SK-N-SH treated with all-trans-retinoic acid at 6 μM for 48 hours (cell line): ENCODE data around the gene MPZL3.

Experiments used
- ATAC-seq: fragments of 200-7000 bp; cut with Tn5 transposase; 3 replicates; pipeline ENCODE4 v1.9.1; 2020; ENCODE audit warnings: mild to moderate bottlenecking, moderate library complexity
- ARNTL ChIP-seq: fragments of 450-650 bp; formaldehyde crosslinking; IDR thresholded peaks from 2 replicates; pipeline ENCODE4 v1.5.0; 2020; ENCODE audit warnings: low read depth, mild to moderate bottlenecking, moderate library complexity, borderline replicate concordance
- BACH2 ChIP-seq: fragments of 250-450 bp; sonication (Bioruptor Pico); IDR thresholded peaks from 2 replicates; pipeline ENCODE4 v1.9.0; 2021; ENCODE audit warnings: mild to moderate bottlenecking, borderline replicate concordance
- CSDC2 ChIP-seq: fragments of 250-450 bp; sonication (Bioruptor Pico); IDR thresholded peaks from 2 replicates; pipeline ENCODE4 v1.5.0; 2020; ENCODE audit warnings: mild to moderate bottlenecking, moderate library complexity
- CSRNP3 ChIP-seq: fragments of 250-450 bp; sonication (Bioruptor Pico); IDR thresholded peaks from 2 replicates; pipeline ENCODE4 v1.5.1; 2021; ENCODE audit warnings: mild to moderate bottlenecking, moderate library complexity
- ESRRG ChIP-seq: fragments of 250-450 bp; sonication (Bioruptor Pico); IDR thresholded peaks from 2 replicates; pipeline ENCODE4 v1.6.1; 2021; ENCODE audit warnings: mild to moderate bottlenecking
- GLIS3 ChIP-seq: fragments of 250-450 bp; sonication (Bioruptor Pico); IDR thresholded peaks from 2 replicates; pipeline ENCODE4 v1.5.0; 2020; ENCODE audit warnings: mild to moderate bottlenecking, moderate library complexity
- ISL1 ChIP-seq: fragments of 250-450 bp; sonication (Bioruptor Pico); IDR thresholded peaks from 2 replicates; pipeline ENCODE4 v2.1.2; 2022; ENCODE audit warnings: mild to moderate bottlenecking, moderate library complexity
- OSR1 ChIP-seq: fragments of 250-450 bp; sonication (Bioruptor Pico); IDR thresholded peaks from 2 replicates; pipeline ENCODE4 v1.8.0; 2022; ENCODE audit warnings: moderate library complexity, mild to moderate bottlenecking, inconsistent platforms
- POU6F1 ChIP-seq: fragments of 250-450 bp; sonication (Bioruptor Pico); IDR thresholded peaks from 2 replicates; pipeline ENCODE4 v1.8.0; 2021; ENCODE audit warnings: low read depth, mild to moderate bottlenecking, moderate library complexity, borderline replicate concordance
- PPARA ChIP-seq: fragments of 250-450 bp; sonication (Bioruptor Pico); IDR thresholded peaks from 2 replicates; pipeline ENCODE4 v1.5.0; 2020; ENCODE audit warnings: mild to moderate bottlenecking, borderline replicate concordance
- RARB ChIP-seq: fragments of 250-450 bp; sonication (Bioruptor Pico); IDR thresholded peaks from 2 replicates; pipeline ENCODE4 v1.8.0; 2021; ENCODE audit warnings: mild to moderate bottlenecking, moderate library complexity
- SNAI2 ChIP-seq: fragments of 250-450 bp; sonication (Bioruptor Pico); IDR thresholded peaks from 2 replicates; pipeline ENCODE4 v1.5.0; 2020; ENCODE audit warnings: mild to moderate bottlenecking, moderate library complexity
- TCF4 ChIP-seq: fragments of 250-450 bp; sonication (Bioruptor Pico); IDR thresholded peaks from 2 replicates; pipeline ENCODE4 v1.8.0; 2021; ENCODE audit warnings: mild to moderate bottlenecking, moderate library complexity, borderline replicate concordance
- TOX ChIP-seq: fragments of 250-450 bp; sonication (Bioruptor Pico); IDR thresholded peaks from 2 replicates; pipeline ENCODE4 v1.8.0; 2021; ENCODE audit warnings: mild to moderate bottlenecking, moderate library complexity, borderline replicate concordance
- TSHZ2 ChIP-seq: fragments of 250-450 bp; sonication (Bioruptor Pico); IDR thresholded peaks from 2 replicates; pipeline ENCODE4 v1.5.0; 2020; ENCODE audit warnings: mild to moderate bottlenecking, moderate library complexity
- ZC3H10 ChIP-seq: fragments of 250-450 bp; sonication (Bioruptor Pico); IDR thresholded peaks from 2 replicates; pipeline ENCODE4 v1.5.1; 2021; ENCODE audit warnings: mild to moderate bottlenecking, moderate library complexity
- ZFP3 ChIP-seq: fragments of 250-450 bp; sonication (Bioruptor Pico); IDR thresholded peaks from 2 replicates; pipeline ENCODE4 v1.5.0; 2020; ENCODE audit warnings: mild to moderate bottlenecking, moderate library complexity
- ZFP30 ChIP-seq: fragments of 450-650 bp; formaldehyde crosslinking; IDR thresholded peaks from 2 replicates; pipeline ENCODE4 v1.5.0; 2022; ENCODE audit warnings: mild to moderate bottlenecking, moderate library complexity
- ZNF565 ChIP-seq: fragments of 450-650 bp; formaldehyde crosslinking; conservative IDR thresholded peaks from 2 replicates; pipeline ENCODE4 v1.5.0; 2020; ENCODE audit warnings: low read depth, mild to moderate bottlenecking, moderate library complexity
- ZNF70 ChIP-seq: fragments of 450-650 bp; formaldehyde crosslinking; IDR thresholded peaks from 2 replicates; pipeline ENCODE4 v1.5.0; 2020; ENCODE audit warnings: mild to moderate bottlenecking, moderate library complexity
- ZNF8 ChIP-seq: fragments of 450-650 bp; formaldehyde crosslinking; IDR thresholded peaks from 2 replicates; pipeline ENCODE4 v1.5.0; 2020; ENCODE audit warnings: mild to moderate bottlenecking, moderate library complexity
- TF ChIP-seq, protein P1 (sequence below): fragments of 250-450 bp; sonication (Bioruptor Pico); IDR thresholded peaks from 2 replicates; pipeline ENCODE4 v1.8.0; 2020; ENCODE audit warnings: mild to moderate bottlenecking, moderate library complexity, borderline replicate concordance
- TF ChIP-seq, protein P2 (sequence below): fragments of 250-450 bp; sonication (Bioruptor Pico); IDR thresholded peaks from 2 replicates; pipeline ENCODE4 v1.5.1; 2020; ENCODE audit warnings: low read depth, mild to moderate bottlenecking, moderate library complexity

Gene MPZL3

DNA sequence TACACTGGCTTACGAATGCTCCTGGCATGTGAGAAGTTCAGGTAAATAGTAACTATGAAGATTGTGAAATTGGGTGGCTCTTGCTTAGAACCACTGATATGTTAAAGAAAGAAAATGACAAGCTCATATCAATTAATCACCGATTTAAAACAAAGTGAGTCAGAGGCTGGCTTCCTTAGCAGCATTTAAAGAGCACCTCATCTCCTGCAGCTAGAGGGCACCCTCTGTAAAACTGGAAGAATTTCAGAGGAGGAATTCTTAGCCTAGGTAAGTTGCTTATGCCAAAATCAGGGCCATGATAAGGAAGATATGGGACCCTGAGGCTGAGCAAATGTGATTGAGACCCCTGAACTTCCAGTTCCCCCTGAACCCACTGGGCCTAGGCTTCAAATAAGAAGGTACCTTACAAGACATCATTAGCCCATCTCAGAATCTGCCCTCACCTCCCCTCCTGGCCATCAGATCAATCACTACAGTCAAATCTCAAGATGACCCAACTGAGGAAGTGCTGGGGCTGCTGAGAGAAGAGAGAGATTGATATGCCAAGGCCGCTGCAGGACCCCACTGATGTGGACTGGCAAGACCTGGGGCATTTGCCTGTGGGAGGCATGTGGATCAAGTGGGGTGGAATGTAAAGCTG, 43.8 kb upstream of the MPZL3 start:
- no peak for ATAC-seq
- TF ChIP-seq, protein P1, sequence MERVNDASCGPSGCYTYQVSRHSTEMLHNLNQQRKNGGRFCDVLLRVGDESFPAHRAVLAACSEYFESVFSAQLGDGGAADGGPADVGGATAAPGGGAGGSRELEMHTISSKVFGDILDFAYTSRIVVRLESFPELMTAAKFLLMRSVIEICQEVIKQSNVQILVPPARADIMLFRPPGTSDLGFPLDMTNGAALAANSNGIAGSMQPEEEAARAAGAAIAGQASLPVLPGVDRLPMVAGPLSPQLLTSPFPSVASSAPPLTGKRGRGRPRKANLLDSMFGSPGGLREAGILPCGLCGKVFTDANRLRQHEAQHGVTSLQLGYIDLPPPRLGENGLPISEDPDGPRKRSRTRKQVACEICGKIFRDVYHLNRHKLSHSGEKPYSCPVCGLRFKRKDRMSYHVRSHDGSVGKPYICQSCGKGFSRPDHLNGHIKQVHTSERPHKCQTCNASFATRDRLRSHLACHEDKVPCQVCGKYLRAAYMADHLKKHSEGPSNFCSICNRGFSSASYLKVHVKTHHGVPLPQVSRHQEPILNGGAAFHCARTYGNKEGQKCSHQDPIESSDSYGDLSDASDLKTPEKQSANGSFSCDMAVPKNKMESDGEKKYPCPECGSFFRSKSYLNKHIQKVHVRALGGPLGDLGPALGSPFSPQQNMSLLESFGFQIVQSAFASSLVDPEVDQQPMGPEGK (CRISPR knock-in tag) = no peak
- TF ChIP-seq CSRNP3 = no peak
- TF ChIP-seq GLIS3 (CRISPR knock-in tag) = no peak
- no peak for TF ChIP-seq ZC3H10 (CRISPR knock-in tag)
- TF ChIP-seq SNAI2 (CRISPR knock-in tag) = no peak
- TF ChIP-seq ZNF565 = no peak
- no peak for TF ChIP-seq OSR1
- TF ChIP-seq, protein P2, sequence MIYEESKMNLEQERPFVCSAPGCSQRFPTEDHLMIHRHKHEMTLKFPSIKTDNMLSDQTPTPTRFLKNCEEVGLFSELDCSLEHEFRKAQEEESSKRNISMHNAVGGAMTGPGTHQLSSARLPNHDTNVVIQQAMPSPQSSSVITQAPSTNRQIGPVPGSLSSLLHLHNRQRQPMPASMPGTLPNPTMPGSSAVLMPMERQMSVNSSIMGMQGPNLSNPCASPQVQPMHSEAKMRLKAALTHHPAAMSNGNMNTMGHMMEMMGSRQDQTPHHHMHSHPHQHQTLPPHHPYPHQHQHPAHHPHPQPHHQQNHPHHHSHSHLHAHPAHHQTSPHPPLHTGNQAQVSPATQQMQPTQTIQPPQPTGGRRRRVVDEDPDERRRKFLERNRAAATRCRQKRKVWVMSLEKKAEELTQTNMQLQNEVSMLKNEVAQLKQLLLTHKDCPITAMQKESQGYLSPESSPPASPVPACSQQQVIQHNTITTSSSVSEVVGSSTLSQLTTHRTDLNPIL (CRISPR knock-in tag) = no peak
- no peak for TF ChIP-seq CSDC2 (CRISPR knock-in tag)
- no peak for TF ChIP-seq RARB
- TF ChIP-seq ZFP30 (CRISPR knock-in tag) = no peak
- TF ChIP-seq BACH2 (CRISPR knock-in tag) = no peak
- TF ChIP-seq ISL1 (CRISPR knock-in tag) = no peak
- no peak for TF ChIP-seq TOX
- no peak for TF ChIP-seq TCF4 (CRISPR knock-in tag)
- no peak for TF ChIP-seq ZNF8 (CRISPR knock-in tag)
- TF ChIP-seq TSHZ2 (CRISPR knock-in tag) = no peak
- TF ChIP-seq PPARA (CRISPR knock-in tag) = no peak
- TF ChIP-seq ZFP3 (CRISPR knock-in tag) = no peak
- no peak for TF ChIP-seq ARNTL (CRISPR knock-in tag)

DNA sequence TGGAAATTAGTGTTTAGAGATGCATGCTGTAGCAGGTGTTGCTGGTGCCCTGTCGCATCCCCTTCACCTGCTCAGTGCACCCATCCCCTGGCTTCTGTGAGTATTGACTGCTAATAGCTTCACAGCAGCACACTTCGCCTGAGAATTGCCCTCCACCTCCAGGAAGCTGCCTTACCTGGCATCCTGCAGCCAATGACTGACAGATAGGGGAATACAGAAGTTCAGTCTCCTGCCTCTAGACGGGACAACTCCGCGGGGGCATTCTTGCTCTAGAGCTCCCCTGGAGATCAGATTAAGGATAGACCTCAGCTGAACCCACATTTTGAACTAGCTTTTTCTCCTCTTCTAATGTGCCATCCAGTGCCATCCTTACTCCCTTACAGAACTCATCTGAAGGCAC, 43.0 kb upstream of the MPZL3 start:
- TF ChIP-seq ZNF8 (CRISPR knock-in tag) (no peak), SNAI2 (CRISPR knock-in tag) (no peak), BACH2 (CRISPR knock-in tag) (no peak), TSHZ2 (CRISPR knock-in tag) (no peak), TCF4 (CRISPR knock-in tag) (no peak), PPARA (CRISPR knock-in tag) (no peak), ZFP30 (CRISPR knock-in tag) (no peak), POU6F1 (no peak), ISL1 (CRISPR knock-in tag) (no peak), ZFP3 (CRISPR knock-in tag) (no peak), OSR1 (no peak), ZNF70 (no peak), TOX (no peak), CSRNP3 (no peak), ZNF565 (no peak), ZC3H10 (CRISPR knock-in tag) (no peak), RARB (no peak), ARNTL (CRISPR knock-in tag) (no peak), ESRRG (CRISPR knock-in tag) (no peak)
- TF ChIP-seq, all 23 proteins: peak for 0
- no peak for ATAC-seq
